Ovary (tissue), 9 donors: ENCODE results near the gene SLC12A8. TPM values are rescaled to one million over a fixed set of nuclear protein-coding genes. Genes with fewer than 3 reads are reported as not detected.

ENCODE experiments used
- DNase-seq, 5 donors: peaks; one replicate each; pipeline ENCODE4 v3.0.0-alpha.2; 2019 to 2020
- H3K27ac ChIP-seq, 2 donors: fragments of 200-600 bp; one replicate each; pipeline versions ENCODE4 v1.5.1 to v1.8.0; 2019 to 2022
- H3K27me3 ChIP-seq: fragments of 200-600 bp; one replicate; pipeline ENCODE4 v1.8.0; 2022
- H3K36me3 ChIP-seq: fragments of 200-600 bp; sonication (generic); one replicate; pipeline ENCODE4 v1.5.1; 2019
- H3K4me1 ChIP-seq: one replicate; pipeline ENCODE4 v1.8.1; 2013; ENCODE audit warnings: mild to moderate bottlenecking, moderate library complexity; ENCODE audit not compliant: insufficient read depth
- H3K4me3 ChIP-seq: fragments of 200-600 bp; sonication (generic); one replicate; pipeline ENCODE4 v1.5.1; 2017
- H3K9me3 ChIP-seq, 2 donors: fragments of 200-600 bp in 1 of 2; sonication (generic) in 1 of 2; one replicate each; pipeline versions ENCODE4 v1.5.1 to v1.8.1; 2013 to 2019; ENCODE audit warnings: mild to moderate bottlenecking in 1 of 2, moderate library complexity in 1 of 2
- CTCF ChIP-seq, 3 donors: fragments of 450-650 bp in 2 of 3; fragments of 200-600 bp in 1 of 3; IDR thresholded peaks; one replicate each; pipeline versions ENCODE4 v1.5.1 to v1.8.0; 2016 to 2022; ENCODE audit warnings: antibody characterized with exemption in 3 of 3, mild to moderate bottlenecking in 1 of 3
- EP300 ChIP-seq: sonication (generic); formaldehyde crosslinking; IDR thresholded peaks from one replicate; pipeline ENCODE4 v1.6.1; 2017; ENCODE audit warnings: antibody characterized with exemption
- POLR2A ChIP-seq: fragments of 450-650 bp; IDR thresholded peaks from one replicate; pipeline ENCODE4 v1.6.1; 2017; ENCODE audit warnings: antibody characterized with exemption, mild to moderate bottlenecking, moderate library complexity
- WGBS, 3 donors: extraction: QIAGEN DNeasy Blood & Tissue Kit in 1 of 3; methylation state at CpG; one replicate each; pipeline versions ENCODE4 v1.1.5 to v1.1.7; 2013 to 2017; 5-methylcytosine and 5-hydroxymethylcytosine counted together
- intact Hi-C, 4 donors: fragments of 100-400 bp; cut with DNase I; formaldehyde crosslinking; loops; one replicate each; pipeline versions ENCODE4 v1.11.0 to v1.15.1; 2022 to 2023
- polyA plus RNA-seq, 2 donors: library from polyadenylated mRNA; stranded (reverse); fragments of 200-250 nt in 1 of 2; fragments of 350-450 nt in 1 of 2; fragmentation: Illumina TruSeq in 1 of 2; extraction: RNeasy Lipid Tissue Mini Kit (QIAGEN cat#74804) in 1 of 2; gene quantifications; one replicate each; pipeline ENCODE4 v1.2.3, GENCODE V29; 2013 to 2014
- total RNA-seq, 7 donors: library from RNA; depleted of rRNA in 2 of 7; stranded (reverse); fragments of >200 nt in 2 of 7; fragmentation: NEBNext Ultra II Directional in 3 of 7; extraction: Animal tissue kit (Norgen Biotek cat#: 25700) in 3 of 7; gene quantifications; one replicate each; pipeline versions ENCODE4 v1.1.0 to v1.2.4, GENCODE V29; 2016 to 2023
- donor health status: DM: no; HTN: no; CAD: no; lungs with moderate emphysema.
- donor health status: DM: no; HTN: no; CAD: no.
- donor health status: Bipolar disorder and iron deficiency.
- donor health status: DM: yes; HTN: yes; CAD: no.
- donor health status: DM: no; HTN: no; CAD: no.
- donor health status: DM: yes; HTN: yes; CAD: no.

Gene SLC12A8
- total and polyA plus RNA-seq, 9 donors, result 0.28 to 11.5 (median 1.5) TPM

GRCh38 chr3:125189378-125190165, 23.0 kb downstream of the SLC12A8 start:
- 95 to 96% (median 95%) methylated on average over 7 of the region's 7 CpGs for WGBS, 3 donors
- DNase-seq, result no peak
- Histone ChIP-seq H3K4me1 (peaks cover 1% of the 10 kb centered on the region), H3K27me3 (no peaks in the 10 kb centered on the region), H3K27ac (no peak overlapping the region), H3K36me3 (no peaks in the 10 kb centered on the region), H3K4me3 (no peak overlapping the region), H3K9me3 (no peaks in the 10 kb centered on the region)
- TF ChIP-seq CTCF (IDR thresholded peaks at IDR 0.05) (no peak), EP300 (no peak), POLR2A (no peak)
- intact Hi-C loops, result no loop called here

- Histone ChIP-seq H3K27me3 (no peaks in the 10 kb centered on the region), H3K4me3 (no peak overlapping the region), H3K9me3 (no peaks in the 10 kb centered on the region), H3K4me1 (peaks cover 1% of the 10 kb centered on the region), H3K27ac (no peak overlapping the region), H3K36me3 (no peaks in the 10 kb centered on the region)
- no peak for DNase-seq
- 92 to 100% (median 96%) methylated on average over 2 of the region's 2 CpGs for WGBS, 3 donors
- no peak for TF ChIP-seq POLR2A
- no peak for TF ChIP-seq EP300
- TF ChIP-seq CTCF (IDR thresholded peaks at IDR 0.05), result no peak
- intact Hi-C loops, result no loop called here
Observed at GRCh38 chr3:125188955-125189354, 23.6 kb downstream of the SLC12A8 start.

GRCh38 chr3:125187599-125187910, 25.0 kb downstream of the SLC12A8 start:
- Histone ChIP-seq H3K27ac (no peak overlapping the region), H3K36me3 (no peaks in the 10 kb centered on the region), H3K4me1 (peaks cover 1% of the 10 kb centered on the region), H3K4me3 (no peak overlapping the region), H3K9me3 (no peaks in the 10 kb centered on the region), H3K27me3 (no peaks in the 10 kb centered on the region)
- intact Hi-C loops, result no loop called here
- TF ChIP-seq EP300 (no peak), CTCF (IDR thresholded peaks at IDR 0.05) (no peak), POLR2A (no peak)
- WGBS, 3 donors, result 76 to 83% (median 77%) methylated on average over 5 of the region's 5 CpGs
- DNase-seq, result no peak

- WGBS, 3 donors, result 94 to 96% (median 94%) methylated on average over 20 of the region's 20 CpGs
- Histone ChIP-seq H3K36me3 (no peaks in the 10 kb centered on the region), H3K27me3 (no peaks in the 10 kb centered on the region), H3K9me3 (no peaks in the 10 kb centered on the region), H3K4me1 (peaks cover 1% of the 10 kb centered on the region), H3K4me3 (no peak overlapping the region), H3K27ac (no peak overlapping the region)
- TF ChIP-seq EP300 (no peak), CTCF (IDR thresholded peaks at IDR 0.05) (no peak), POLR2A (no peak)
- DNase-seq, result no peak
- intact Hi-C loops, result no loop called here
Observed at GRCh38 chr3:125186800-125187598, 25.5 kb downstream of the SLC12A8 start.
